Activated CD4-positive, alpha-beta T cell treated with anti-CD3 and anti-CD28 coated beads, Interleukin-2, amount 50 U/mL, for 4 hours (primary cell): Measurements from ENCODE around the gene MYO6.

Source experiments
- DNase-seq, 2 experiments: peaks; one replicate each; pipeline ENCODE4 v3.0.0-alpha.2; 2020

Gene MYO6

GRCh38 chr6:75968143-75968542 lies 219.1 kb downstream of the MYO6 start:
- DNase-seq, result no peak
